ENCODE measurements around the gene NTRK2.

The NTRK2 gene

DNA sequence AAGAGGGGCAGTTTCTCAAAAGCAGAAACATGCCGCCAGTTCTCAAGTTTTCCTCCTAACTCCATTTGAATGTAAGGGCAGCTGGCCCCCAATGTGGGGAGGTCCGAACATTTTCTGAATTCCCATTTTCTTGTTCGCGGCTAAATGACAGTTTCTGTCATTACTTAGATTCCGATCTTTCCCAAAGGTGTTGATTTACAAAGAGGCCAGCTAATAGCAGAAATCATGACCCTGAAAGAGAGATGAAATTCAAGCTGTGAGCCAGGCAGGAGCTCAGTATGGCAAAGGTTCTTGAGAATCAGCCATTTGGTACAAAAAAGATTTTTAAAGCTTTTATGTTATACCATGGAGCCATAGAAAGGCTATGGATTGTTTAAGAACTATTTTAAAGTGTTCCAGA is 142.8 kb downstream of the NTRK2 start:
- Histone ChIP-seq H3F3A (ENCODE audit: low read depth) (no peaks in the 10 kb centered on the region), H3K4me3 (ENCODE audit: low read length, poor library complexity, severe bottlenecking) (no peak overlapping the region), H3K4me1 (ENCODE audit: insufficient read depth, low read length, poor library complexity, severe bottlenecking) (no peaks in the 10 kb centered on the region), H2AFZ (ENCODE audit: low read length) (no peak overlapping the region), H3K9ac (ENCODE audit: low read depth, low read length, poor library complexity, severe bottlenecking) (no peak overlapping the region), H3K4me2 (ENCODE audit: low read depth, low read length, poor library complexity, severe bottlenecking) (no peak overlapping the region), H3K36me3 (ENCODE audit: insufficient read depth, low read length) (no peaks in the 10 kb centered on the region), H3K9me3 (ENCODE audit: insufficient read depth, low read depth, low read length) (0 out of 2 replicates have a peak, but pooled peaks cover 2% of the 10 kb centered on the region), H3K79me2 (ENCODE audit: insufficient read depth, low read length) (no peaks in the 10 kb centered on the region), H3K9me2 (replicated peaks; ENCODE audit: low read depth, low read length) (no peaks in the 10 kb centered on the region), H4K20me1 (ENCODE audit: insufficient read depth, low read length, poor library complexity, severe bottlenecking) (no peaks in the 10 kb centered on the region), H3K27me3 (ENCODE audit: insufficient read depth, low read length, poor library complexity, severe bottlenecking) (no peaks in the 10 kb centered on the region)
- no peak for TF ChIP-seq EZH2phosphoT487 (IDR thresholded peaks at IDR 0.05; ENCODE audit: borderline replicate concordance)
- TF ChIP-seq CTCF (conservative IDR thresholded peaks at IDR 0.05; ENCODE audit: low read length): no peak

DNA sequence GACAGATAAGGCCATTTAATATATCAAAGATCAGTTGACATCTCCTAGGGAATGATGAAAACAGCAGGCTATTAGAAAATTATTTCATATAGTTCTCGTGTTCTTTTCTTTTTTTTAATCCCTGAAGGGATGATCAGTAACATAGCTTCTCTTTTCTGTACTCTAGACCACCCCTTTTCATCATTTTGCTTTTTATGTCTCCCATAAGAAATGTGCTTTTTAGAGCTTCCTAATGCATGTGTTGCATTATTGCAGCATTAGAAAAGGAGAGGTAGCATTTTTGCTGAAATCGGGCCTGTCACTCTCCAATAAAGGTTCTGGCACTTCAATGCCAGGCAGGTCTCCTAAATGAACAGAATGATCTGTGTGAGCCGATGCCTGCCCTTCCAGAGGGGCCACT is 143.3 kb downstream of the NTRK2 start:
- Histone ChIP-seq H3K4me1 (ENCODE audit: insufficient read depth, low read length, poor library complexity, severe bottlenecking) (no peaks in the 10 kb centered on the region), H3K27me3 (ENCODE audit: insufficient read depth, low read length, poor library complexity, severe bottlenecking) (no peaks in the 10 kb centered on the region), H3F3A (ENCODE audit: low read depth) (no peaks in the 10 kb centered on the region), H3K9ac (ENCODE audit: low read depth, low read length, poor library complexity, severe bottlenecking) (no peak overlapping the region), H2AFZ (ENCODE audit: low read length) (no peak overlapping the region), H3K4me2 (ENCODE audit: low read depth, low read length, poor library complexity, severe bottlenecking) (no peak overlapping the region), H3K36me3 (ENCODE audit: insufficient read depth, low read length) (no peaks in the 10 kb centered on the region), H3K9me3 (ENCODE audit: insufficient read depth, low read depth, low read length) (0 out of 2 replicates have a peak, but pooled peaks cover 4% of the 10 kb centered on the region), H3K79me2 (ENCODE audit: insufficient read depth, low read length) (no peaks in the 10 kb centered on the region), H3K4me3 (ENCODE audit: low read length, poor library complexity, severe bottlenecking) (no peak overlapping the region), H4K20me1 (ENCODE audit: insufficient read depth, low read length, poor library complexity, severe bottlenecking) (no peaks in the 10 kb centered on the region), H3K9me2 (replicated peaks; ENCODE audit: low read depth, low read length) (no peaks in the 10 kb centered on the region)
- TF ChIP-seq CTCF (conservative IDR thresholded peaks at IDR 0.05; ENCODE audit: low read length) (no peak), EZH2phosphoT487 (IDR thresholded peaks at IDR 0.05; ENCODE audit: borderline replicate concordance) (no peak)

DNA sequence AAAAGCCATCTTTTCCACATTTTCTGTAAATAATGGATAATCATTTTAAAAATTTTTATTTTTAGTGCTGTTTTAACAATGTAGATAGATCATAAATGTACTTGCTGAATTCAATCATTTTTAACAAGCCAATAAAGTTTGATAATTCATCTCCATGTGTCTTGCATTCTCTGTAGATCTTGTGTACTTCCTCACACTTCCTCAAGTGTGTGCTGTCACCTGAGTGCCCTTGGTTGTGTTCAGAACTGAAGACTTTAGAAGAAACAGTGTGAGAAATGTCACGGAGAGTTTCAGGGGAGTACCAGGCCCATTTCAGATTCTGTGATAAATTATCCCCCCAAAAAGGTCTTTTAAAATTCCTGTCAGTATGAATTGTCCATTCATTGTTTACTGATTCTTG is 146.0 kb downstream of the NTRK2 start:
- Histone ChIP-seq H3K27me3 (ENCODE audit: insufficient read depth, low read length, poor library complexity, severe bottlenecking) (no peaks in the 10 kb centered on the region), H3K9ac (ENCODE audit: low read depth, low read length, poor library complexity, severe bottlenecking) (no peak overlapping the region)

More for the DNA sequence above, 146.0 kb downstream of the NTRK2 start:
- H4K20me1 ChIP-seq (ENCODE audit: insufficient read depth, low read length, poor library complexity, severe bottlenecking): no peaks in the 10 kb centered on the region
- H2AFZ ChIP-seq (ENCODE audit: low read length): no peak overlapping the region
- no peaks in the 10 kb centered on the region for H3K79me2 ChIP-seq (ENCODE audit: insufficient read depth, low read length)
- 0 out of 2 replicates have a peak, but pooled peaks cover 3% of the 10 kb centered on the region for H3K9me3 ChIP-seq (ENCODE audit: insufficient read depth, low read depth, low read length)
- no peaks in the 10 kb centered on the region for H3F3A ChIP-seq (ENCODE audit: low read depth)
- H3K9me2 ChIP-seq (replicated peaks; ENCODE audit: low read depth, low read length): no peaks in the 10 kb centered on the region
- no peaks in the 10 kb centered on the region for H3K4me1 ChIP-seq (ENCODE audit: insufficient read depth, low read length, poor library complexity, severe bottlenecking)
- H3K4me2 ChIP-seq (ENCODE audit: low read depth, low read length, poor library complexity, severe bottlenecking): no peak overlapping the region
- no peaks in the 10 kb centered on the region for H3K36me3 ChIP-seq (ENCODE audit: insufficient read depth, low read length)
- TF ChIP-seq CTCF (conservative IDR thresholded peaks at IDR 0.05; ENCODE audit: low read length) (no peak), EZH2phosphoT487 (IDR thresholded peaks at IDR 0.05; ENCODE audit: borderline replicate concordance) (no peak)
- H3K4me3 ChIP-seq (ENCODE audit: low read length, poor library complexity, severe bottlenecking): no peak overlapping the region

All from Loucy (cell line).